Erythroblast (primary cell): Measurements from ENCODE around the gene LYPD5.

Experiments
- GATA1 ChIP-seq: IDR thresholded peaks from 2 replicates; pipeline ENCODE4 v1.6.1; 2011; ENCODE audit warnings: low read depth, mild to moderate bottlenecking, control low read depth, low read length, moderate library complexity
- POLR2A ChIP-seq: IDR thresholded peaks from 2 replicates; pipeline ENCODE4 v1.6.1; 2011; ENCODE audit warnings: mild to moderate bottlenecking, low read length

DNA sequence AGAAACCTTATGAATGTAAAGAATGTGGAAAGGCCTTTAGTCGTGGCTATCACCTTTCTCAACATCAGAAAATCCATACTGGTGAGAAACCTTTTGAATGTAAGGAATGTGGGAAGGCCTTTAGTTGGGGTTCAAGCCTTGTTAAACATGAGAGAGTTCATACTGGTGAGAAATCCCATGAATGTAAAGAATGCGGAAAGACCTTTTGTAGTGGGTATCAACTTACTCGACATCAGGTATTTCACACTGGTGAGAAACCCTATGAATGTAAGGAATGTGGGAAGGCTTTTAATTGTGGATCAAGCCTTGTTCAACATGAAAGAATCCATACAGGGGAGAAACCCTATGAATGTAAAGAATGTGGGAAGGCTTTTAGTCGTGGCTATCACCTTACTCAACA, 45.6 kb upstream of the LYPD5 start:
- TF ChIP-seq POLR2A (no peak), GATA1 (no peak)
